Measurements from ENCODE around the gene SCD.

DNA sequence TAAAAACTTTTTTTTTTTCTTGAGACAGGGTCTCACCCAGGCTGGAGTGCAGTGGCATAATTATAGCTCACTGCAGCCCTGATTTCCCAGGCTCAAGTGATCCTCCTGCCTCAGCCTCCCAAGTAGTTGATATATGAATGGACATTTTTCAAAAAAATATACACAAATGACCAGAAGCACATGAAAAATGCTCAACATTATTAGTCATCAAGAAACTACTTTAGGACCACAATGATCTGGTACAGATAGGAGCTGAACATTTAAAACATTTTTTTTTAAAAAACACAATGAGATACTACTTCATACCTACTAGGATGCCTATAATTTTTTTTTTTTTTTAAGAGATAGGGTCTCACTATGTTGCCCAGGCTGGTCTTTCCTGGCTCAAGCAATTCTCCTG is 21.7 kb downstream of the SCD start:
- TF ChIP-seq, protein P1, sequence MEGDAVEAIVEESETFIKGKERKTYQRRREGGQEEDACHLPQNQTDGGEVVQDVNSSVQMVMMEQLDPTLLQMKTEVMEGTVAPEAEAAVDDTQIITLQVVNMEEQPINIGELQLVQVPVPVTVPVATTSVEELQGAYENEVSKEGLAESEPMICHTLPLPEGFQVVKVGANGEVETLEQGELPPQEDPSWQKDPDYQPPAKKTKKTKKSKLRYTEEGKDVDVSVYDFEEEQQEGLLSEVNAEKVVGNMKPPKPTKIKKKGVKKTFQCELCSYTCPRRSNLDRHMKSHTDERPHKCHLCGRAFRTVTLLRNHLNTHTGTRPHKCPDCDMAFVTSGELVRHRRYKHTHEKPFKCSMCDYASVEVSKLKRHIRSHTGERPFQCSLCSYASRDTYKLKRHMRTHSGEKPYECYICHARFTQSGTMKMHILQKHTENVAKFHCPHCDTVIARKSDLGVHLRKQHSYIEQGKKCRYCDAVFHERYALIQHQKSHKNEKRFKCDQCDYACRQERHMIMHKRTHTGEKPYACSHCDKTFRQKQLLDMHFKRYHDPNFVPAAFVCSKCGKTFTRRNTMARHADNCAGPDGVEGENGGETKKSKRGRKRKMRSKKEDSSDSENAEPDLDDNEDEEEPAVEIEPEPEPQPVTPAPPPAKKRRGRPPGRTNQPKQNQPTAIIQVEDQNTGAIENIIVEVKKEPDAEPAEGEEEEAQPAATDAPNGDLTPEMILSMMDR (IDR thresholded peaks at IDR 0.05): no peak
- TF ChIP-seq POLR2A (IDR thresholded peaks at IDR 0.05): no peak
